Measurements from ENCODE around the gene FAM98C. TPM values are rescaled to one million over a fixed set of nuclear protein-coding genes. Genes with fewer than 3 reads are reported as not detected.

FAM98C gene
- total and polyA plus RNA-seq, 2 donors (not counting 1 experiment from before 2014, with no cell fraction given): 44.1 to 73.5 TPM

- H3K4me3 ChIP-seq (ENCODE audit: control extremely low read depth in 1 of 5, extremely low read depth in 1 of 5, insufficient read depth in 1 of 5, low read depth in 2 of 5, low read length in 4 of 5): no peak overlapping the region
- H4K20me1 ChIP-seq (ENCODE audit: control insufficient read depth, insufficient read depth, low read length, poor library complexity, severe bottlenecking): no peaks in the 10 kb centered on the region
- H3K27me3 ChIP-seq (replicated peaks in 1 of 4; ENCODE audit: control extremely low read depth in 1 of 4, control insufficient read depth in 3 of 4, insufficient read depth in 4 of 4, low read length in 3 of 4): peaks cover 0 to 18% (median 7%) of the 10 kb centered on the region in 4 experiments
- DNase-seq (no peak), ATAC-seq (ENCODE audit: low read depth) (no peak)
- no peak overlapping the region for H2AFZ ChIP-seq (ENCODE audit: insufficient read depth, low read depth, low read length, poor library complexity, severe bottlenecking)
- 95% methylated on average over 1 of the region's 2 CpGs for WGBS (ENCODE audit: insufficient coverage)
- Mint-ChIP-seq H3K27ac (no peak overlapping the region), H3K9me3 (ENCODE audit: insufficient read depth) (no peaks in the 10 kb centered on the region), H3K4me1 (peaks cover 13% of the 10 kb centered on the region), H3K4me3 (no peak overlapping the region), H3K27me3 (peaks cover 22% of the 10 kb centered on the region)
- no peaks in the 10 kb centered on the region for H3K79me2 ChIP-seq (ENCODE audit: control insufficient read depth, insufficient read depth, low read length)
- H3K36me3 ChIP-seq (replicated peaks in 1 of 2; ENCODE audit: control extremely low read depth in 1 of 2, control insufficient read depth in 1 of 2, extremely low read depth in 1 of 2, insufficient read depth in 2 of 2, low read length in 1 of 2): no peaks in the 10 kb centered on the region
- intact Hi-C loops (cut with micrococcal nuclease): no loop called here
- H3K27ac ChIP-seq (ENCODE audit: low read length in 2 of 2): no peak overlapping the region
- H3K4me1 ChIP-seq (ENCODE audit: control insufficient read depth in 2 of 2, insufficient read depth in 2 of 2, low read length in 2 of 2): peaks cover 4 to 5% of the 10 kb centered on the region in 2 donors
- no peak overlapping the region for H3K9ac ChIP-seq (ENCODE audit: low read length)
- H3K9me3 ChIP-seq (ENCODE audit: control extremely low read depth in 1 of 3, control insufficient read depth in 2 of 3, insufficient read depth in 1 of 3, low read length in 2 of 3): peaks cover 0 to 3% (median 0%) of the 10 kb centered on the region in 3 donors
- TF ChIP-seq EZH2 (IDR thresholded peaks at IDR 0.05; ENCODE audit: borderline replicate concordance, insufficient read depth, low read depth, low read length, poor library complexity, severe bottlenecking): no peak
- ChIA-PET CTCF (no interaction called here), POLR2A (no interaction called here)
- no peak overlapping the region for H3K4me2 ChIP-seq (replicated peaks; ENCODE audit: low read depth, low read length, poor library complexity, severe bottlenecking)
Observed at GRCh38 chr19:38437917-38438316, 35.0 kb downstream of the FAM98C start.

- H3K9ac ChIP-seq (ENCODE audit: low read length): no peak overlapping the region
- POLR2A ChIA-PET: no interaction called here
Observed at GRCh38 chr19:38440592-38440991, 37.7 kb downstream of the FAM98C start.

More at GRCh38 chr19:38440592-38440991, 37.7 kb downstream of the FAM98C start:
- peaks cover 29% of the 10 kb centered on the region for H3K27me3 Mint-ChIP-seq
- H3K27ac ChIP-seq (ENCODE audit: low read length in 2 of 2): no peak overlapping the region
- no peak overlapping the region for H3K4me3 ChIP-seq (ENCODE audit: control extremely low read depth in 1 of 5, extremely low read depth in 1 of 5, insufficient read depth in 1 of 5, low read depth in 2 of 5, low read length in 4 of 5)
- no peak overlapping the region for H3K27ac Mint-ChIP-seq
- peaks cover 3% of the 10 kb centered on the region for H3K4me1 Mint-ChIP-seq
- H3K9me3 ChIP-seq (ENCODE audit: control extremely low read depth in 1 of 3, control insufficient read depth in 2 of 3, insufficient read depth in 1 of 3, low read length in 2 of 3): no peaks in the 10 kb centered on the region
- no peaks in the 10 kb centered on the region for H3K36me3 ChIP-seq (replicated peaks in 1 of 2; ENCODE audit: control extremely low read depth in 1 of 2, control insufficient read depth in 1 of 2, extremely low read depth in 1 of 2, insufficient read depth in 2 of 2, low read length in 1 of 2)
- no peak overlapping the region for H3K4me3 Mint-ChIP-seq
- no peaks in the 10 kb centered on the region for H3K4me1 ChIP-seq (ENCODE audit: control insufficient read depth in 2 of 2, insufficient read depth in 2 of 2, low read length in 2 of 2)
- no peaks in the 10 kb centered on the region for H3K79me2 ChIP-seq (ENCODE audit: control insufficient read depth, insufficient read depth, low read length)
- intact Hi-C loops (cut with micrococcal nuclease): no loop called here
- TF ChIP-seq CTCF (IDR thresholded peaks at IDR 0.05): no peak
- no peak for TF ChIP-seq EZH2 (IDR thresholded peaks at IDR 0.05; ENCODE audit: borderline replicate concordance, insufficient read depth, low read depth, low read length, poor library complexity, severe bottlenecking)
- H2AFZ ChIP-seq (ENCODE audit: insufficient read depth, low read depth, low read length, poor library complexity, severe bottlenecking): no peak overlapping the region
- no peak overlapping the region for H3K4me2 ChIP-seq (replicated peaks; ENCODE audit: low read depth, low read length, poor library complexity, severe bottlenecking)
- DNase-seq (no peak), ATAC-seq (ENCODE audit: low read depth) (no peak)
- 96% methylated on average over 14 of the region's 14 CpGs for WGBS (ENCODE audit: insufficient coverage)
- CTCF ChIA-PET: no interaction called here
- no peaks in the 10 kb centered on the region for H3K27me3 ChIP-seq (replicated peaks in 1 of 4; ENCODE audit: control extremely low read depth in 1 of 4, control insufficient read depth in 3 of 4, insufficient read depth in 4 of 4, low read length in 3 of 4)
- no peaks in the 10 kb centered on the region for H3K9me3 Mint-ChIP-seq (ENCODE audit: insufficient read depth)
- no peaks in the 10 kb centered on the region for H4K20me1 ChIP-seq (ENCODE audit: control insufficient read depth, insufficient read depth, low read length, poor library complexity, severe bottlenecking)

All from B cell (primary cell).